Muscle of leg (tissue), 11 donors: ENCODE data around the gene VPS41. TPM values are rescaled to one million over a fixed set of nuclear protein-coding genes. Genes with fewer than 3 reads are reported as not detected.

Source experiments
- DNase-seq: peaks from one replicate; pipeline ENCODE4 v3.0.0; 2013
- H3K27ac ChIP-seq: one replicate; pipeline ENCODE4 v1.5.1; 2013; ENCODE audit warnings: mild to moderate bottlenecking, low read length, control low read depth
- H3K27me3 ChIP-seq: one replicate; pipeline ENCODE4 v1.6.1; 2013; ENCODE audit warnings: low read length; ENCODE audit not compliant: control insufficient read depth, insufficient read depth
- H3K36me3 ChIP-seq: one replicate; pipeline ENCODE4 v1.6.1; 2013; ENCODE audit warnings: low read length; ENCODE audit not compliant: control insufficient read depth, insufficient read depth
- H3K4me1 ChIP-seq: one replicate; pipeline ENCODE4 v1.6.1; 2013; ENCODE audit warnings: low read length; ENCODE audit not compliant: control insufficient read depth, insufficient read depth
- H3K4me3 ChIP-seq: one replicate; pipeline ENCODE4 v1.5.1; 2013; ENCODE audit warnings: low read length, control low read depth
- H3K9me3 ChIP-seq: replicated peaks from 2 replicates; pipeline ENCODE4 v1.6.1; 2013; ENCODE audit warnings: low read depth, low read length; ENCODE audit not compliant: control insufficient read depth
- WGBS: methylation state at CpG from one replicate; pipeline ENCODE4 v1.1.5; 2013; ENCODE audit warnings: missing lambda C conversion rate; ENCODE audit not compliant: insufficient coverage; 5-methylcytosine and 5-hydroxymethylcytosine counted together
- polyA plus RNA-seq, 8 donors: library from polyadenylated mRNA; unstranded; fragments of 120-200 nt; gene quantifications; one replicate each; pipeline versions ENCODE4 v1.2.1 to v1.2.3, GENCODE V29; 2013; ENCODE audit warnings: inconsistent platforms in 1 of 8, low replicate concordance in 1 of 8; ENCODE audit not compliant: insufficient read length in 8 of 8, insufficient read depth in 1 of 8
- total RNA-seq: library from RNA; stranded (reverse); fragments of 120-200 nt; gene quantifications from one replicate; pipeline ENCODE4 v1.2.4, GENCODE V29; 2013

Gene VPS41
- total and polyA plus RNA-seq, 9 donors, result 25.7 to 40.7 (median 32.6) TPM

DNA sequence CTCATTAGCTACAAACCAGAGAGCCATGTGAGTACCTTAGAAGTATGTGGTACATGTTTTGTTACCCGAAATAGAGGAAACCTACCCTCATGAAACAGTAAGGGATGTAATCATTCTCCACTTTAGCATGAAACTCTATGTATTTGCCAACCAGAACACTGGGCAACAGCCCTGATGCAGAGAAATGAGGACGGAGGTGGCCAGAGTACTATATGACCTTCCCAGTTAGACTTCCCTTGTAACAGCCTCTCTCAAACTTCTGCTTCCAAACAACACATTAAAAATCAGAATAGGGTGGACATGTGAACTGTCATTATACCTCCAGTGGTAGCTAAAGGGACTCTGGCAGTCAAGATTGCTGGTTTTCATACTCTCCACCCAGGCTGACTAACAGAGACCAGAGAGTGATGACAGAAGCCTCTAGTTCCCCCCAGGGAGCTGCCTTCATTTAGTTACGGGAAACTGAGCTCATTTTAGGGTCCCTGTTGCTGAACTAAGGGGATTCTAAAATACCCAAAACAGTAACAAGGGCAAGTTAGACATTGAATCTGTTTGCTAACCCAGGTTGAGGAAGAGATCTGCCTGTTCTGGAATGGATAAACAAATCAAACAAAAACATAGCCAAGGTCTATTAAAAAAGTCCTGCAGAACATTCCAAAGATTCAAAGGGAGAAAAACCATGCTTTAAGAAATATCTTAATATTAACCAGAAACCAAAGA, 83.1 kb downstream of the VPS41 start:
- peaks cover 6% of the 10 kb centered on the region for H3K9me3 ChIP-seq
- DNase-seq, result no peak
- no CpG with 5 or more reads among the region's 3 CpGs for WGBS
- no peak overlapping the region for H3K4me3 ChIP-seq
- no peaks in the 10 kb centered on the region for H3K4me1 ChIP-seq
- no peaks in the 10 kb centered on the region for H3K36me3 ChIP-seq
- no peak overlapping the region for H3K27ac ChIP-seq
- H3K27me3 ChIP-seq, result no peaks in the 10 kb centered on the region

DNA sequence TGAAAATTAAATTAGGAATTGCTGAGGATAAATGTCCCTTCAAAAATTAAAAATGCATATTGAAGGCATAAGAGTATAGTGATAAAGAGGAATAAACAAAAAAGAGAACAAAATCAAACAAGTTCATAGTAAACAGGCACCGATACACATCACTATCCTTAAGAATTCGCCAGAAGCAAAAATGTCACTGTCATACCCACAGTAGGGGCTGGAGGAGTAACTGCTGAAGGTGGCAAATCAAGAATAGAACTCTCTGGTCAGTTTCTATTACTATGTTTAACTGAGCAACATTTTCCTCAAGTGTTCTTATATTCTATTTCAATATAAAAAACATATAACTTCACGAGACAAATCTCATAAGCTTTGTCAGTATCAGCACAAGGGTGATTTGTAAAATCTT, 84.0 kb downstream of the VPS41 start:
- H3K4me3 ChIP-seq, result no peak overlapping the region
- no peak for DNase-seq
- no peak overlapping the region for H3K27ac ChIP-seq
- H3K27me3 ChIP-seq, result no peaks in the 10 kb centered on the region
- H3K4me1 ChIP-seq, result no peaks in the 10 kb centered on the region
- H3K9me3 ChIP-seq, result peaks cover 6% of the 10 kb centered on the region
- H3K36me3 ChIP-seq, result no peaks in the 10 kb centered on the region
- WGBS, result 83% methylated on average over 1 of the region's 3 CpGs

DNA sequence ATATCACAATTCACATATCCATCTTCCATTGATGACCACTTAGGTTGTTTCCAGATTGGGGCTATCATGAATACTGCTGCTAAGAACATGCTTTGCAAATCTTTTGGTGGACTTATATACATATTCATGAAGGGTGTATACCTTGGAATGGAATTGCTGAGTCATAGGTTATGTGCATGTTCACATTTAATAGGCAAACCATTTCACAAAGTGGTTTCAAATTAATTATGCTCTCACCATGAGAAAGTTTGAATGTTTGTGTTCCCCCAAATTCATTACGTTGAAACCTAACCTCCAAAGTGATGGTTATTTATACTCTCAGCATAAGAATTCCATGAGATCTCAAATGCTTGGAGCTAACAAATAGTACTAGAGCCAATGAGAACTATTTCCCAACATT, 86.4 kb downstream of the VPS41 start:
- no peak for DNase-seq
- Histone ChIP-seq H3K27me3 (no peaks in the 10 kb centered on the region), H3K4me3 (no peak overlapping the region), H3K9me3 (peaks cover 6% of the 10 kb centered on the region), H3K27ac (no peak overlapping the region), H3K4me1 (no peaks in the 10 kb centered on the region), H3K36me3 (no peaks in the 10 kb centered on the region)
- no CpG with 5 or more reads among the region's 1 CpG for WGBS

DNA sequence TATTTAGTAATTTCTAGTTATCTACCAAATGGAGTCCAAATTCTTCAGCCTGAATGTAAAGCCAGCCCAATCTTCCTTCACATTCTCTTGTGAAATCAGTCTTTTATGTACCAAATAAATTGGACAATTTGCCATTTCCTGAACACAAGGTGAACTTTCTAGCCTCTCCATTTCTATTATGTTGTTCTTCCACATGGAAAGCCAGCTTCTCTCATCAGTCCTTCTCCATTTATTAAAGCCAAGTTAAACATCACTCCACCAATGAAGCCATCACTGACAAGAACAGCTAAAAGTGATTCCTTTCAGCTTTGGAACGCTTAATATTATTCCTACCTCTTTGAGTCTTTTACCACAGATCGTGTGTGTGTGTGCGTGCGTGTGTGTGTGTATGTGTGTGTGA, 88.4 kb downstream of the VPS41 start:
- WGBS, result no CpG with 5 or more reads among the region's 4 CpGs
- no peak overlapping the region for H3K27ac ChIP-seq
- H3K36me3 ChIP-seq, result no peaks in the 10 kb centered on the region
- peaks cover 6% of the 10 kb centered on the region for H3K9me3 ChIP-seq
- DNase-seq, result no peak
- no peaks in the 10 kb centered on the region for H3K27me3 ChIP-seq
- H3K4me3 ChIP-seq, result no peak overlapping the region
- no peaks in the 10 kb centered on the region for H3K4me1 ChIP-seq

DNA sequence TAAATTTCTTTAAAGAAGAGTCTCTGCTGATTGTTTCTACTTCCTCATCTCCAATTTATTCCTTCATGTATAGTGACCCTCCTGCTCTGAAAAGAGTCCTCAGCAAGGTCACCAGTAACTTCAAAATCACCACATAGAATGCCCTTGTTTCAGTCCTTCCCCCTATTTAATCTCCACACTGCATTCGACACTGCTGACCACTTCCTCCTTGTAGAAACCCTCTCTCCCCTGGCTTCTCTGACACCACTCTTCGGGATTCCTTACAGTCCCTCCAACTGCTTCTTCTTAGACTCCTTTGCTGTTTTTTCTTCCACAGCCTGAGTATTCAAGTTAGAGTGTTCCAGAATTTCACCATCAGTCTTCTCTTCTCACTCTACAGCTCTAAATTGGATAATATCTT, 89.5 kb downstream of the VPS41 start:
- no peak overlapping the region for H3K4me3 ChIP-seq
- WGBS, result 78% methylated on average over 2 of the region's 2 CpGs
- H3K36me3 ChIP-seq, result no peaks in the 10 kb centered on the region
- H3K9me3 ChIP-seq, result peaks cover 6% of the 10 kb centered on the region
- DNase-seq, result no peak
- no peaks in the 10 kb centered on the region for H3K4me1 ChIP-seq
- no peaks in the 10 kb centered on the region for H3K27me3 ChIP-seq
- no peak overlapping the region for H3K27ac ChIP-seq

DNA sequence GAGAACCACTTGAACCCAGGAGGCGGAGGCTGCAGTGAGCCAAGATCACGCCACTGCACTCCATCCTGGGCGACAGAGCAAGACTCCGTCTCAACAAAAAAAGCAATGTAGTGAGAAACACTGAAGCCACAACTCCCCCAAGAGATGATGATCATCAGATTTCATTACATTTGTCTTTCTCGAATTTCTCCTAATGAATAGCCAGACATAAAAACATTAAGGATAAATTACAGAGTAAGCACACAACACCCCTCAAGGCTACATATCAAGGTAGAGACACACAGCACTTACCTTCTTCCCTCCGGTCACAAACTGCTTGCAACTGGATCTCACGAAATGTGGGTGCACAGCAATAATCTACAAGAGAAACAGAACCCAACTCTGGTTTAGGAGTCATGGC, 91.5 kb downstream of the VPS41 start:
- H3K27me3 ChIP-seq, result no peaks in the 10 kb centered on the region
- no peak overlapping the region for H3K4me3 ChIP-seq
- no peaks in the 10 kb centered on the region for H3K9me3 ChIP-seq
- no peaks in the 10 kb centered on the region for H3K4me1 ChIP-seq
- H3K36me3 ChIP-seq, result no peaks in the 10 kb centered on the region
- H3K27ac ChIP-seq, result no peak overlapping the region
- WGBS, result 98% methylated on average over 6 of the region's 7 CpGs
- DNase-seq, result no peak

DNA sequence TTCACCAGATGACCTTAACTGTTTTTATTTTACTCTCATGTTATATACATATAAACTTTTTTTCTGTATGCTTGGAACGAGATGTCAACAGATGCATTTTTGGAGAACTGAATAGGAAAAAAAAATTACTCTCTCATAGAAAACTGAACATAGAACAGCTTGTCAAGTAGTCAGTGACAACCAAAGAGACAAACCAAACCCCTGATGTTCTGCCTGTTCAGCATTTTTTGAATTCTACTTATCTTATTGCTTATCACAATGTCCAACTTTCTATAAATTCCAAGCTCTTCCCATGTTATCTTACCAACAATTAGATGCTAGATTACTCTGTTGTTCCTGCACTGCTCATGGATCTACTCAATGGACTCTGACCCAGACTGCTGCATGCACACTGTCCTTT, 95.2 kb downstream of the VPS41 start:
- no peak for DNase-seq
- no peak overlapping the region for H3K4me3 ChIP-seq
- H3K27ac ChIP-seq, result no peak overlapping the region
- no peaks in the 10 kb centered on the region for H3K36me3 ChIP-seq
- H3K9me3 ChIP-seq, result no peaks in the 10 kb centered on the region
- no peaks in the 10 kb centered on the region for H3K27me3 ChIP-seq
- no peaks in the 10 kb centered on the region for H3K4me1 ChIP-seq
- WGBS, result no CpG with 5 or more reads among the region's 1 CpG

DNA sequence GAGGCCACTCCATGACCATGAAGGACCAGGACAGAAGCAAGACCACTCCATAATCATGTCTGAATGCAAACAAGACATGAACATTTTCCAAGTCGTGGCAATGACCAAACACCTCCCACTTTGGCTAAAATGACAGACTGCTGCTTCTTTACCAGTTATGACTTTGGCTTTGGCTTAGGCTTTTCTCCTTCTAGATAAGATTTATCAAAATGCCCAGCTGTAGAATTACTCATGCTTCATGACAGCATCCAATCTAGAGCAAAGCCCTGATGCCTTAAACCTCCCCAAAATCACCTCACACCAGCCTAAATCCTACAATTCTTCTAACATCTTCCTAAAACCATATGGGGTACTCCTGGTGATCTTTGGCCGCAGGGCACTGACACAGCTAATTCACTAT, 102.1 kb downstream of the VPS41 start:
- H3K4me1 ChIP-seq, result no peaks in the 10 kb centered on the region
- no peaks in the 10 kb centered on the region for H3K36me3 ChIP-seq
- no peak overlapping the region for H3K27ac ChIP-seq
- DNase-seq, result no peak
- no peaks in the 10 kb centered on the region for H3K27me3 ChIP-seq
- WGBS, result 83% methylated on average over 1 of the region's 2 CpGs
- no peaks in the 10 kb centered on the region for H3K9me3 ChIP-seq
- H3K4me3 ChIP-seq, result no peak overlapping the region

DNA sequence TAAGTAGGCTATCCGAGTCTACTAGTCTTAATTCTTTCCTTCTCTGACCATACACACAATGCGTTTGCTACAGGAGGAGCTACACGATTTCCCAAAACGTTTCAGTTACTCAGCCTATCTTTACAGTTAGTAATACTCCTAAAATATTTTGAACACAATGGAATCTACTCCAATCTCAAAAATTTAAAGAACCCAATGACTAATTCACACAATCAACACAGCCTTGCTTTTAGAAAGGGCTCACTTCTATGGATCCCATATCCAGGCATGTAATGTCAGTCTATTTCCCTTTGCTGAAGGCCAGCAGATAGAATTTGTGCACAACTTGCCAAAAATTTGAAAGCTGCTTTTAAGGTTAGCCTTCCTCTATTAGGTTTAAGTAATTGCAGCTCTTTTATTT, 107.2 kb downstream of the VPS41 start:
- no peaks in the 10 kb centered on the region for H3K9me3 ChIP-seq
- DNase-seq, result no peak
- 46% methylated on average over 3 of the region's 4 CpGs for WGBS

DNA sequence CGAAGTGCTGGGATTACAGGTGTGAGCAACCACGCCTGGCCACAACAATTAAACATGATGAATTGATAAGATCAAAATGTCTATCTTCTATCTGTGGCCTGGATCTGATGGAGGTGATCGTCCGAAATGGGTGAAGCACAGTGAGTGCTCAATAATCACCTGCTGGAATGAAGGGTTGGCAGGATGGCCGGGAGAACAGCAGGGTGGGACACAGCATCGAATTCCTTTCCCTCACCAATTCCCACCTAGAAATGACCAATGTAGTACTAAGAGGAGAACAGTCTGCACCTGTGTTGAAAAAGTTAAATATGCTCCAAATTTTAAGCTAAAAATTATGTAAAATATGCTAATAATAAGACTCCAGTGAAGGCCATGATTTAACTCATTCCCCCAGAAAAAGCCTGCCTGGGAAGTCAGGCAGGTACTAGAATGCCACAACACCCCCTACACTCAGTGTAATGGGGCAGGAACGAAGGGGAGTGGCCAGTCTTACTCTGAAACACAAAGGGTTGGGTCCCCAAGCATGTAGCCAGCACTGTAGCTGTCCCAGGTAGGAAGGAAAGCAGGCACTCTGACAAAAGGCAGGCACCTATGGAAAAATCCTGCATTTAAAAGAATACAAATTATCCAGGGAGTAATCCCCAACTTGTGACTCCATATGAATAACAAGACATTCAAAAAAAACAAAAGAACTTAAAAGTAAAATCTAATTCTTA, 110.3 kb downstream of the VPS41 start:
- H3K9me3 ChIP-seq, result no peaks in the 10 kb centered on the region
- no peaks in the 10 kb centered on the region for H3K27me3 ChIP-seq
- no peaks in the 10 kb centered on the region for H3K4me1 ChIP-seq
- no peak for DNase-seq
- no CpG with 5 or more reads among the region's 7 CpGs for WGBS
- H3K27ac ChIP-seq, result no peak overlapping the region
- H3K4me3 ChIP-seq, result no peak overlapping the region
- H3K36me3 ChIP-seq, result peaks cover 6% of the 10 kb centered on the region

More for the DNA sequence above, 107.2 kb downstream of the VPS41 start:
- H3K27ac ChIP-seq, result no peak overlapping the region
- H3K4me3 ChIP-seq, result no peak overlapping the region
- no peaks in the 10 kb centered on the region for H3K4me1 ChIP-seq
- H3K36me3 ChIP-seq, result peaks cover 2% of the 10 kb centered on the region
- H3K27me3 ChIP-seq, result no peaks in the 10 kb centered on the region
